GM19240 (cell line): ENCODE measurements around the gene USP2.

Source experiments
- DNase-seq: peaks from one replicate; pipeline ENCODE4 v3.0.0; 2011; ENCODE audit warnings: low spot score; ENCODE audit not compliant: insufficient read length

Gene USP2

DNA sequence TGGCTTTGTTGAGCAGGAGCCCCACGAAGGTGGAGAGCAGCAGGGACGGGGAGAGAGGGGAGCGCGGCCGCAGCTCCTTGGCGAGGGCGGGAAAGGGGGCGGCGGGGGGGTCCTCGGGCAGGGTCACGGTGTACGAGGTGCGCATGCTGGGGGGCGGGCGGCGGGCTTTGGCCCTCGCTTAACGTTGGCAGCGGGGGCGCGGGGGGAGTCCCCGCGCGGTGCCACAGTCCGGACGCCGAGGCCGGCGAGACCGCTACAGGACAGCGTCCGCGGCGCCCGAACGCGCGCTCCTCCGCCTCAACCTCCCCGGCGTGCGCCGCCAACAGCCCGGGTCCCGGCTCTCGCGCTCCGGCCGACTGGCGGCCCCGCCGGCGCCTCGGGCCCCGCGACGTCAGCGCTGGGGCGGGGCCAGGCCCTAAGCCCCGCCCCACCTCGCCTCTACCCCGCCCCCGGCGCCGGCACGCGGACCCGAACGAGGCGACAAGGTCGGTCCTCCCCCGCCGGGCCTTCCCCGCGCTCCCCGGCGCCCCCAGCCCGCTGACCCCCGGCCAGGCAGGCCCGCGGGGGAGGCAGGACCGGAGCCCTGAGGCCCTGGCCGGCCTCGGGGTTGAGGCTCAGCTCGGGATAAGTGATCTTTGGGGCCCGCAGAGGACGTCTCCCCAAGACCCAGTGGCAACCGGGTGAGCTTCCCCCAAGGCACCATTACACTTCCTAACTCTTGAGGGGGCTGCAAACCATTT is 17.5 kb downstream of the USP2 start:
- DNase-seq, result peak; percentile 35

DNA sequence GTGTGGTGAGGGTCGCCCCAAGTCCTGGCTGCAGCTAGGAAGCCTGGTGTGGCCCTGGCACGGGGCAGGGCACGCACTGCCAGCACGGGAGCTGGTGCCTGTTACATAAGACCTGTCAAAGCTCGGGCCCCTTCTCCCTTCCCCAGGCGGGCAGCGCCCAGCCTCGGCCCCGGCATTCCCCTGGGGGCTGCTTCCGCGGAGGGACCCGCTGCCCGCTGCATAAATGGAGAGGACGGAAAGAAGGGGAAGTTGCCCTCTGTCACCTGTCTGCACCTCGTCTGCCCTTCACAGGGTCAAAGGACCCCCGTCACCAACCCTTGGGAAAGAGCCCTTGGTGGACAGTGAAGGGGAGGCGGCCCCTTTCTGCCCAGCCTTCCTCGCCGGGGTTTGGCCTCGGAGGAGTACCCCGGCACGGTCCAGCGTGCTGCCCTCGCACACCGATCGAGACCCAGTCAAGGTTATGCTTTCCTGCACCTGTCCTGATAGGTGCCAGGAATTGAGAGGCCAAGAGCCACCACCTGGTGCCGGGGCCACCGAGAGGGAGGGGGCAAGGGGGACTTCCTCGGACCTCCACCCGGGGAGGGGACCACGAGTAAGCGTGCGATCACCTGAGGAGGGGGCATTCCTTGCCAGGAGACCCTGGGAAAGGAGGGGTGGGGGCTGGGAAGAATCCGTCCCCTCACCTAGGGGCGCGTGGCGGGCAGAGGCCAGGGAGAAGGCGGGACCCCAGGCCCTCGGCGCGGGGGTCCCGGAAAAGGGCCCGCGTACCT is 18.2 kb downstream of the USP2 start:
- DNase-seq, result no peak

- DNase-seq, result no peak
Observed at GRCh38 chr11:119362741-119363080, 18.8 kb downstream of the USP2 start.

GRCh38 chr11:119361941-119362725 is 19.4 kb downstream of the USP2 start:
- DNase-seq, result no peak

DNA sequence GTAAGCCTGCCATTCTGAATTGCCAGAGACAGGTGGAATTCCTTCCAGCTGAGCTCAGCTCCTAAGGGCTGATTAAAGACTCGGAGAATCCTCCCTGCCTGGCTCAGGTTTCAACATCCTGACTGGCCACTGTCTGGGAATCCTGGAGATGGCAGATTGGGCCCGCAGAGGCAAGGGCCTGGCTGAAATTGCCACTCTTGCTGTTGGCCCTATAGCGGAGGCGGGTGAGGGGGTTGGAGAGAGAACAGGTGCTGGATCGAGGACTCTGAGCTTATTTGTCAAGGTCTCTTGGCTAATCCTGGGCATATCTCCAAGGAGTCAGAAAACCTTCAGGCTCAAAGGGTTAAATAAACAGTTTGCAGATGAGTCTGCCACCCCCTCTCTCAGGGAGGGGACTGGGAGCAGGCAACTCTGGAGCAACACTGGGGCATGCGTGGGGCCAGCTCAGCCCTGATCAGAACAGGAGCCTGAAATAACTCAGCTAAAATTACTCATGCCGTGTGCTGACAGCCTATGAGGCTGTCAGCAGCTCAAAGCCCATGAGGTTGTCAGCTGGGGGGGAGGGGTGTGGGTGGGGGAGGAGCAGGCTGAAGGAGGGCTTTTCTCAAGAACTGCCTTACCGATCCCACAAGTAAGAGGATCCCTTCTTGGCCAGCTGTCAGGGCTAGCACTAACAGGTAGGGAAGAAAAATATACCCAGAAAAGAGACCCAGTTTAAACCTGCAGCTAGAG is 20.3 kb downstream of the USP2 start:
- no peak for DNase-seq

GRCh38 chr11:119359365-119360214 is 21.9 kb downstream of the USP2 start:
- no peak for DNase-seq

GRCh38 chr11:119357074-119357473 is 24.4 kb downstream of the USP2 start:
- DNase-seq, result no peak

DNA sequence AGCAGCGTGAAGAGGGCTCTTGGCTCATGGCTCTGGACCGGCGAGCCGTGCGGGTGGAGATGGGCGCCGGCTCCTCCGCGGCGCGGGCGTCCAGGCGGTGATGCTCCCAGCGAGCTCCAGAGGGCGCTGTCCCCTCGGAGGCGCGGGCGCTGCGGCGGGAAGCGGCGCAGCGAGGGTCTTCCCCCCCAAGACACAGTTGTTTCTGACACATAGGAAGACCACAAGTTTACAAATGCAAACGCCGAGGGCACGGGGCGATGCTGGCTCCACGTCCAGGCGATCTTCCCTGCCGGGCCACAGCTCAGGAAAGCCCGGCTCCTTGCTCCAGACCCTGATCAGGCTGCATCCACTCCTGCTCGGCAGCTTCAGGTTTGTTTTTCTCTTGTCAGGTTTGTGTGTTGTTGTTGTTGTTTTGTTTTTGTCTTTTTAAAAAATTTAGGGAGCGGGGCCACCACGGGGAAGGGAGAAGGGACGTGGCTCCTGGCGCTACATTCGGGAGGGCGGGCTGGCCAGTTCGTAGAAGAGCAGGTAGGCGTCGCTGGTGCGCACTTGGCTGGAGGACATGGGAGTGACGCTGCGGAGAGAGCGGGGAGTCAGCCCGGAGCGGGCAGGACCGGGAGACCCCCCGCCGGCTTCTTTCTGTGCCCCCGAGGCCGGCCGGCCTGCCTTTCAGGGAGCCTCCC is 25.0 kb downstream of the USP2 start:
- DNase-seq, result peak; percentile 91

DNA sequence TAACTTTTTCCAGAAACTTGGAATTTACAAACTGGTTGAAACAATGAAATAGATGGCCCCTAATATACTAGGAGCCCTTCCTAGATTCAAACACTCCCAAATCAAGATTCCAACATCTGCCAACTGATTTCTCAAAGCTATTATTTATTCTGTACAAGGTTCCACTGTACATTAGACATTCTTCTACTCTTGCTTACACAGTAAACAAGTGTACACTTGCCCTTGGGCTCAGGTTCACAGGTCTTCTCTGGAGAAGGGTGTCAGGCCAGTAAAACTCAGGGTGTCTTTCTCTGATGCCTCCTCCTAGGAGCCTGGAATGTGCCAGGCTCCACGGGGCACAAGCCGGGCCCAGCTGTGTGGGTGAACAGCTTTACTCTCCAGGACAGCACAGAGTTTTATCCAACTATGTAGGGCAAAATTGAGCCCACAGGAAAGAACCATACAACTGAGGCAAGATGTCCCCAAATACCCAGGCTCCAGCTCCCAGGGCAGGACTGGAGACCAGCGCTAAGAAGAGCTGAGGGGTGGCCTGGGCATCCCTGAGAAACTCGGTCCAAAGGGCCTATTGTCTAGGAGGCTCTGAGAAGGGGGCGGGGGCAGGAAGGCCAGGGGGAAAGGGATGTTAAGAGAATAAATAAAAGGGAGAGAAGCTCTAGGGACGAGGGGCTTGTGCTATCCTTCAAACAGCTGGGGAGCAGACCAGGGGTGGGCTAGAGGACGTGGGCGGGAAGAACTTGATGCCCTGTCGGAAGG is 26.2 kb downstream of the USP2 start:
- DNase-seq, result no peak

GRCh38 chr11:119352857-119353260 is 28.6 kb downstream of the USP2 start:
- no peak for DNase-seq

DNA sequence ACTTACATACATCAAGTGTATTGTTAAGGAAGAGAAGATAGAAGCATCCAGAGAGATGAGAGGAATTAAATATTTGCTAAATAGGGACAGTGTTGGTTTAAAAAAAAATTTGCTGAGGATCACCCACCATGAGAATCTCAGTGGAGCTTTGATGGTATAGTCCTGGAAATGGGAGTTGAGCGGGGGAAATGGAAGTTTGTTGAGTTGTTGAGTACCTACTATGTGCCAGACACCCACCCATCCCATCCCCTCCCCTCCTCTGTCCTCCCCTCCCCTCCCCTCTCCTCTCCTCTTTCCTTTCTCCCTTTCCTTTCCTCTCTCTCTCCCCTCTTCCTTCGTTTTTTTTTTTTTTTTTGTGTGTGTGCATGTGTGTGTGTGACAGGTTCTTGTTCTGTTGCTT is 30.3 kb downstream of the USP2 start:
- no peak for DNase-seq

- DNase-seq, result no peak
Observed at GRCh38 chr11:119350302-119350701, 31.2 kb downstream of the USP2 start.

DNA sequence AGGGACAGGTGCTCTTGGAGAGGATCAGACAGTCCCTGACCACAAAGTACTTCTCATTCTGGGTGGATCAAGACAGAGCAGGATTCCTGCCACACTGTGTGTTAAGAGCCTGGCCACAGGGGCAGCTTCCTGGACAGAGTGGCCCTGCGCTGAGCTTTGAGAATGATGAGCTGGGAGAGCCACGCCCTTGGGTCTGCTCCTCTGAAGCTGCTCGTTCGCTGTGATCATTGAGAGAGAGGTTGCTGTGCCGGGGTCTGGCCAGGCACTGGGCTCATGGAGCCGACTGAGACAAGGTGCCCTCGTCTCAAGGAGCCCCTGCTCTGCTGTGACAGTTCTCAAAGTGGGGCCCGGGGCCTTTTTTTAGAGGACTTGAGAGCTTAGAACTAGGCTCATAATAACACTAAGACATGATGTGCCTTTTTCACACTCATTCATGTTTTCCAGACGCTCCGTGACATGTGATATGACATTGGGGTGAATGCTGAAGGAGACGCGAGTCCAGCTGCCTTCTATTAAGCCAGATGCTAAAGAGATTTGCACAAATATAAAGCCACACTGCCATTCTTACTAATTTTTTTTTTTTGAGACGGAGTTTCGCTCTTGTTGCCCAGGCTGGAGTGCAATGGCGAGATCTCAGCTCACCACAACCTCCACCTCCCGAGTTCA is 33.4 kb downstream of the USP2 start:
- DNase-seq, result no peak

DNA sequence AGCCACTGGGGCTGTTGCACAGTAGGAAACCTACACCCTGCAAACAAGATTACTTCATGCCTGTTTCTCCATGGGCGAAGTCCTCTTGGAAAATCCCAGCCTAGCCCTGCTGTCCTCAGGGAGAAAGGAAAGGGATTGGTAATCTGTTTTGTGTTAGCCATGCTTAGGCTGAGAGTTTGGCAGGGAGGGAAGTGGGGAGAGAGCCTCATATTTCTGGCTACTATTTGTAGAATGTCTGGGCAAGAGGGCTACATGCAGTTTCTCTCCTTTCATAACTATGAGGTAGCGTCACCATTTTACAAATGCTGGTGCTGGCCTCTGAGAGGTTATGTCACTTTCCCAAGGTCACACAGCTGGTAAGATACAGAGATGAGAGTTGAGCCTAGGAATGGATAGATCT is 34.2 kb downstream of the USP2 start:
- DNase-seq, result no peak

- DNase-seq, result no peak
Observed at GRCh38 chr11:119346605-119347004, 34.9 kb downstream of the USP2 start, which contains the start of gene MFRP. Gene MFRP (minus strand): TSS chr11:119346705. CDS start chr11:119346513, 192 bp downstream.

GRCh38 chr11:119345685-119346084 is 35.8 kb downstream of the USP2 start:
- no peak for DNase-seq

- no peak for DNase-seq
Observed at GRCh38 chr11:119344291-119345010, 37.0 kb downstream of the USP2 start.

- DNase-seq, result no peak
Observed at GRCh38 chr11:119343726-119344125, 37.8 kb downstream of the USP2 start.
